ENCODE results near the gene CNGB1. TPM values are rescaled to one million over a fixed set of nuclear protein-coding genes. Genes with fewer than 3 reads are reported as not detected.
A peak's percentile ranks its signal among the peaks of the same experiment; 100 is the strongest.

CNGB1 gene
- polyA plus RNA-seq, 1 of the 3 experiments (the other 2 are of a cell fraction): 0.05 TPM

- no peaks in the 10 kb centered on the region for H4K20me1 ChIP-seq (ENCODE audit: insufficient read depth)
- H3K4me1 ChIP-seq (ENCODE audit: control insufficient read depth in 1 of 2, insufficient read depth in 2 of 2, low read depth in 1 of 2, low read length in 1 of 2): peaks cover 2 to 6% of the 10 kb centered on the region in 2 experiments; a peak in 2 of 4 replicates
- no peak overlapping the region for H3K4me2 ChIP-seq
- no peaks in the 10 kb centered on the region for H3F3A ChIP-seq (replicated peaks; ENCODE audit: insufficient read depth)
- DNase-seq: peak; percentile 53
- no peak for TF ChIP-seq YY1 (IDR thresholded peaks at IDR 0.05; ENCODE audit: low read depth)
- 0 out of 2 replicates have a peak, but pooled peaks have one; percentile 19 for TF ChIP-seq GATA2 (CRISPR knock-in tag; IDR thresholded peaks at IDR 0.05)
- TF ChIP-seq ELF1 (IDR thresholded peaks at IDR 0.05): no peak
- no peak for TF ChIP-seq NRF1 (IDR thresholded peaks at IDR 0.05; ENCODE audit: low read depth, low read length)
- TF ChIP-seq MXI1 (IDR thresholded peaks at IDR 0.05; ENCODE audit: low read depth, low read length): peak; percentile 38; the same call in 1 of the 2 replicates
- TF ChIP-seq FOXM1 (IDR thresholded peaks at IDR 0.05; ENCODE audit: low read depth): no peak
- TF ChIP-seq USF1 (IDR thresholded peaks at IDR 0.05; ENCODE audit: borderline replicate concordance, low read depth): no peak
- H3K9me3 ChIP-seq: no peaks in the 10 kb centered on the region
- H2AFZ ChIP-seq (ENCODE audit: low read depth): no peak overlapping the region
- H3K9me2 ChIP-seq: no peaks in the 10 kb centered on the region
- H3K36me3 ChIP-seq (replicated peaks in 1 of 2; ENCODE audit: control insufficient read depth in 1 of 2, insufficient read depth in 2 of 2, low read length in 1 of 2): no peaks in the 10 kb centered on the region
- H3K79me2 ChIP-seq (ENCODE audit: insufficient read depth): no peaks in the 10 kb centered on the region
- no peak overlapping the region for H3K9ac ChIP-seq
- no peak overlapping the region for H3K27ac ChIP-seq (ENCODE audit: low read depth in 2 of 2, low read length in 1 of 2)
- no peaks in the 10 kb centered on the region; the same call in 1 of the 2 replicates for H3K27me3 ChIP-seq (ENCODE audit: insufficient read depth)
- ChIA-PET CTCF (interaction anchor here (0.7 to 2.1 kb wide), 3 partner anchors 9 to 54 kb away, joined by 3 to 5 read pairs (median 4); no protein-coding TSS in a partner anchor), POLR2A (no interaction called here)
- no peak overlapping the region for H3K4me3 ChIP-seq (ENCODE audit: low read depth in 2 of 2, low read length in 1 of 2)
- WGBS (ENCODE audit: low lambda C conversion rate): 72% methylated on average over 7 of the region's 13 CpGs
These were observed 24.6 kb downstream of the CNGB1 start for GRCh38 chr16:57946181-57946801.

GRCh38 chr16:57945740-57946138, 25.2 kb downstream of the CNGB1 start:
- no peak for DNase-seq
- POLR2A ChIA-PET: no interaction called here
- H2AFZ ChIP-seq (ENCODE audit: low read depth): no peak overlapping the region
- 52% methylated on average over 7 of the region's 7 CpGs for WGBS (ENCODE audit: low lambda C conversion rate)
- CTCF ChIA-PET: interaction anchor here (2.1 kb wide), 1 partner anchor 10 kb away, joined by 5 read pairs; no protein-coding TSS in a partner anchor
- no peaks in the 10 kb centered on the region for H3K36me3 ChIP-seq (replicated peaks in 1 of 2; ENCODE audit: control insufficient read depth in 1 of 2, insufficient read depth in 2 of 2, low read length in 1 of 2)
- no peak overlapping the region for H3K4me3 ChIP-seq (ENCODE audit: low read depth in 2 of 2, low read length in 1 of 2)
- no peak overlapping the region for H3K27ac ChIP-seq (ENCODE audit: low read depth in 2 of 2, low read length in 1 of 2)
- no peaks in the 10 kb centered on the region for H3F3A ChIP-seq (replicated peaks; ENCODE audit: insufficient read depth)
- H3K4me1 ChIP-seq (ENCODE audit: control insufficient read depth in 1 of 2, insufficient read depth in 2 of 2, low read depth in 1 of 2, low read length in 1 of 2): peaks cover 6 to 12% of the 10 kb centered on the region in 2 experiments; a peak in 2 of 4 replicates
- no peaks in the 10 kb centered on the region for H4K20me1 ChIP-seq (ENCODE audit: insufficient read depth)
- H3K4me2 ChIP-seq: no peak overlapping the region
- TF ChIP-seq GABPA (IDR thresholded peaks at IDR 0.05; ENCODE audit: low read depth): no peak
- TF ChIP-seq SIN3A (IDR thresholded peaks at IDR 0.05; ENCODE audit: borderline replicate concordance, low read depth, low read length): no peak
- no peak for TF ChIP-seq RAD21 (IDR thresholded peaks at IDR 0.05; ENCODE audit: low read length)
- TF ChIP-seq NFIC (IDR thresholded peaks at IDR 0.05; ENCODE audit: borderline replicate concordance): no peak
- no peak for TF ChIP-seq NRF1 (IDR thresholded peaks at IDR 0.05; ENCODE audit: low read depth, low read length)
- no peak for TF ChIP-seq FOSL2 (IDR thresholded peaks at IDR 0.05; ENCODE audit: borderline replicate concordance, low read depth)
- TF ChIP-seq POLR2AphosphoS5 (IDR thresholded peaks at IDR 0.05; ENCODE audit: low read depth, low read length): no peak
- TF ChIP-seq ZBTB33 (IDR thresholded peaks at IDR 0.05; ENCODE audit: borderline replicate concordance, low read depth): no peak
- no peak for TF ChIP-seq MAX (IDR thresholded peaks at IDR 0.05; ENCODE audit: low read depth)
- TF ChIP-seq CHD2 (IDR thresholded peaks at IDR 0.05; ENCODE audit: low read length, partially characterized antibody): no peak
- no peak for TF ChIP-seq FOXJ3 (CRISPR knock-in tag; IDR thresholded peaks at IDR 0.05)
- TF ChIP-seq EZH2phosphoT487 (IDR thresholded peaks at IDR 0.05; ENCODE audit: borderline replicate concordance, low read depth): no peak
- H3K27me3 ChIP-seq (ENCODE audit: insufficient read depth): no peaks in the 10 kb centered on the region; the same call in 1 of the 2 replicates
- no peak overlapping the region for H3K9ac ChIP-seq
- no peaks in the 10 kb centered on the region for H3K9me3 ChIP-seq
- H3K9me2 ChIP-seq: no peaks in the 10 kb centered on the region
- no peaks in the 10 kb centered on the region for H3K79me2 ChIP-seq (ENCODE audit: insufficient read depth)

All from SK-N-SH (cell line).